ENCODE measurements around the gene HNF1B.
A peak's percentile ranks its signal among the peaks of the same experiment; 100 is the strongest.

HNF1B gene

DNA sequence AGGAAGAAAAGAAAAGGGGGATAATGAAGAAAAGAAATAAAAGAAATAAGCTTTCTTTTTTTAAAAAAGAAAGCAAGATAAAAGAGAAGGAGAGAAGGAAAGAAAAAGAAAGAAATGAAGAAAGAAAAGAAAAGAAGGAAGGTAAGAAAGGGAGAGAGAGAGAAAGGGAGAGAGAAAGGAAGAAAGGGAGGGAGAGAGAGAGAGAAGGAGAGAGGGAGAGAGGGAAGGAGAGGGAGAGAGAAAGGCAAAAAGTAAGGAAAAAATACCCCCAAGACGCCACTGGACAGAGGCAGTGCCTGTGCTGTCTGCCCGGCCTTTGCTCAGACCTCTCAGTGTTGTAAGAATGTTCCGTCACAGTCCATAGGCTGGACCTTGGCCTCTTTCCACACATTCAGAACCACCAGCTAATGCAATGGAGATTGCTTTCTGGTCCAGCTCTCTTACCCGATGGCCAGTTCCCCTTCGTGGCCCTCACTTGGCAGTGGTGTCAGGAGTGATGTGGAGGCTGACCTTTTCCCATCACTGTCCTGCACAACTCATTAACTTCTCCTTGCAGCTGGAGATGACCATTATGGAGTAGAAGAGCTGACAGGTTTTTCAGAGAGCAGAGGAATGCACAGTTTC is 14.3 kb upstream of the HNF1B start:
- no peak for DNase-seq

GRCh38 chr17:37756051-37756450 is 11.2 kb upstream of the HNF1B start:
- no peak for DNase-seq

GRCh38 chr17:37755455-37755854 is 10.6 kb upstream of the HNF1B start:
- DNase-seq = no peak

DNA sequence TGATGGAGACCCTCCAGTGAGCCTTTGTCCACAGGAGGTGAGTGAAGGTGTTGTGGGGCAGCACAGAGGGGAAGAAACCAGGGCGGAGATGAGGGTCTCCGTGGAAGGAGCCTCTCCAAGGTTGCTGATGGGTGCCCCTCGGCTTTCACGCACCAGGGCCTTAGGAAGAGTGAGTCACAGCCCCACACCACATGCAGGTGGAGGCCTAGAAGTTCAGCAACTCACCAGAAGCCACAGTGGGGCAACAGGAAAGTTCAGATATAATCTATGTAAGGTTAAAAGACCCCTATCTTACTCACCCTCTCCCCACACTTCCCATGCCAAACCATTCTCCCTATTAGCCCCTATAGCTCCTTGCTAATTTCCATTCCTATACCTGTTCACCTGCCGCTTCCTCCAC is 9.5 kb upstream of the HNF1B start:
- no peak for DNase-seq

DNA sequence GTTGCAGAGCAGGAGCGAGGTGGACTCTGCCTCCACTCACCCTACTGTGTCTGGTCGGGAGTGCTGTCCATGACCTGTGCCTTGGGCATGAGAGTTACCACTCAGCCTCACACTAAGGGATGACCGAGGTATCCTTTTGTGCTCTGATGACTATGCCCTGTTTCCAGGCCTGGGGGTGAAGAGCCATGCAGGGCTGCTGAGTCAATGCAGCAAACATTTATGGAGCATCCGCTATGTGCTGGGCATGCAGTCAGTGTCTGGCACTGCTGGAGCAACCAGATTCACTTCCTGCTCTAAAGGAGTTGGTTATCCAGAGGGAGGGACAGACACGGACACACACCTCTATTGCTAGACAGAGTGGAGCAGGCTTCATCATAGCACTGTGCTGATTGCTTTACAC is 7.6 kb upstream of the HNF1B start:
- no peak for DNase-seq

- DNase-seq = no peak
Measured at GRCh38 chr17:37750768-37751475, 6.1 kb upstream of the HNF1B start.

GRCh38 chr17:37750292-37750691 is 5.4 kb upstream of the HNF1B start:
- DNase-seq = no peak

DNA sequence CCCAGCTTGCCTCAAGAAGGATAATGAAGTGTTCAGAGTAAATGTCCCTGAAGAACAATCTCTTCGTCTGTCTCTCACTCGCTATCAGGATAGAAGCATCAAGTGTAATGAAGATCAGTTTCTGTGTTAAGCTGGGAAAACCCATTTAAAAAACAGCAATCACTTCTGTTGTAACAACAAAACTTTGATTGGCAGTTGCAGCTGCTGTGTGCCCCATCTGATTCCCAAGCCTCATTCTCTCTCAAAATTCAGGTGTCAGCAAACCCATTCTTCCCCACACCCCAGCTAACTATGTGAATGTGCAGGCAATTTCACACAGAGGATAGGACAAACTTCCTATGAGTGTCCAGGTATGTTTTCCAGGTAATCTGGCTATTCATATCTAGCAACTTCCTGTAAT is 2.4 kb upstream of the HNF1B start:
- DNase-seq = no peak

GRCh38 chr17:37746617-37747016 is 1.8 kb upstream of the HNF1B start:
- no peak for DNase-seq

- no peak for DNase-seq
Measured at GRCh38 chr17:37745801-37746426, 1.1 kb upstream of the HNF1B start.

DNA sequence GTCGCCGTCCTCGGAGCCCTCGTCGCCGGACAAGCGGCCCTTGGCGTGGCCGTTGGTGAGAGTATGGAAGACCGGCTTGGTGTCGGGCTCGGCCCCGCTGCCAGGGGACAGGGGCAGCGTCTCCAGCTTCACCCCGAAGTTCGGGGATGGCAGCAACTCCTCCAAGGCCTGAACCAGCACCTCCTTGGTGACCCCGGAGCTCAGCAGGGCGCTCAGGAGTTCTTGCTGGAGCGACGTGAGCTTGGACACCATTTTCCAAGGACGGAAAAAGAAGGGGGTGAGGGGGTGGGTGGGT is 279 bp downstream of the HNF1B start:
- no peak for DNase-seq

GRCh38 chr17:37743875-37744632 is 805 bp downstream of the HNF1B start:
- peak; percentile 67 for DNase-seq

GRCh38 chr17:37743612-37743874 is 1.3 kb downstream of the HNF1B start:
- peak; percentile 74 for DNase-seq

- DNase-seq = peak; percentile 59
Measured at GRCh38 chr17:37742762-37743611, 1.9 kb downstream of the HNF1B start.

DNA sequence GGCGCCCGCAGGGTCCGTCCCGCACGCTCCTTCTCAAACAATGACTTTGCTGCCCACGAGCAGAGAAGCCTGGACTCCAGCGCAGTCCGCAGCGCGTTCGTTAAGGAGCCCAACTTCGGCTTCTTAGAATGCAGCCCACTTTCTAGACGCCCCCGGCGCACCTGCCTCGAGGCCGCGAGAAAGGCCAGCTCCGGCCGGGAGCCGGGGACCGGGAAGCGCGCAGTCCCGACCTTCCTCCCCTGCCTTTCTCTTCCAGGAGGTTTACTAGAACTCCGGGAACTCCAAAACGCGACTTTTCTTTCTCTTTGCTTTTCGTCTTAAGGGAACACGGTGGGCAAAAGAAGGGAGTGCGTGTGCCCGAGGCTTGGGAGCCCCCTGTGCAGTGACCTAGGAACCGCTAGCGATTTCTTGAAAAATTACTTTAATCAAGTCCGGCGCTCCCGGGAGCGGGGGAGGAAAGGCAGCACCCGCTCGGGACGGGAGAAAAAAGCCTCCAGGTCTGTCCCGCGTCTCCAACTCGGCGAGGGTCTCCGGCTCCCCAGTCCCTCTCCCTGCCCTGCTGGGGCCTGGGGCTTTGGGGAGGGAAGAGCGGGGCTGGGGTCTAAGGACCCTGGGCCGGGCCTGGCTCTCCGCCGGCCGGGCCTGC is 2.6 kb downstream of the HNF1B start:
- DNase-seq = peak; percentile 82

DNA sequence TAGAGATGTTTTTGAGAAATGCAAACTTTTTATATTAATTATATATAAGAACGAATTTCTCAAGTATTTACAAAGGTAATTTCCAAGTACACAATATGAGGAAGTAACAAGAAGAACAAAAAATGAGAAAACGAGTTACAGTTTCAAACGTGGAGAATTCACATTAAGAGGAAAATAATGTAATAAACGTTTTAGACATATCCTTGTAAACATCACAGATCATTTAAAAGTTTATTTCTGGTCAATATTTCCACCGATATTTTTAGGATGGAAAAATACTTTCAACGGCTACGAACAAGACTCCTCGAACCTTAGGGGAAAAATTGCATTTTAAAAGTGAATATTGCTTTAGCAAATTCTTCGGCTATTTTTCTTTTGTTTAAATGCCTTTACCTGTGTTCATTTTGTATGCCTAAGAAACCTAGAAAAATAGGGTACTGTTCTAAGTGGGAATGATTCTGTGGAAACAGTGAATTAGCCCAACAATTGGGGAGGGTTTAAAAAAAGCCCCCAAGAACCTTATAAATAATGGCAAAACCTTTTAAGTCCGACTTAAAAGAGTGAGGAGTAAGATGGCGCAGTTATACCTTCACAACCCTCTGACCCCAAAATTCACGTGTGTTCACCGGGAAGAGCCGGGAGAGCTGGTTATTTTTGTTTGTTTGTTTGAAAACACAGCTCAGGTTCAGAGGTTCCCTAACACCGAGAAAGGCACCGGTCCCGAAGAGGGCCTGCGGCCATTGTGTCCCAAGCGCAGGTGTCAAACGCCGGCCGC is 3.3 kb downstream of the HNF1B start:
- DNase-seq = peak; percentile 73

DNA sequence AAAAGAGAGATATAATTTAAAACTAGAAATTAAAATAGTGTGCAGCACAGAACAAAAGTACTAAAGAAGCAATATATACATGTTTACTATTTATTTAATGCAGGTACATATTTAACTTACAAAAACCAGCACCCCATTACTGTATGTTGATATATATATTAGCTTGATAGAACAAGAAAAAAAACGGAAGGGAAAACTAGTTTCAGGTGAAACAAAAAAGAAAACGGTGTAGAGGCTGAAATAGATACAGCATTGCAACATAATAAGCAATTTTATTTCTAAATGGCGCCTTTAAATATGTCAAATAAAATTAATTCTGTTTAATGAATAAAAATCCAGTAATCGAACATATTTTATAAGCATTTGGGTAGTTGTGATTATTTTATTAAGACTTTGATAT is 3.9 kb downstream of the HNF1B start:
- peak; percentile 50 for DNase-seq

DNA sequence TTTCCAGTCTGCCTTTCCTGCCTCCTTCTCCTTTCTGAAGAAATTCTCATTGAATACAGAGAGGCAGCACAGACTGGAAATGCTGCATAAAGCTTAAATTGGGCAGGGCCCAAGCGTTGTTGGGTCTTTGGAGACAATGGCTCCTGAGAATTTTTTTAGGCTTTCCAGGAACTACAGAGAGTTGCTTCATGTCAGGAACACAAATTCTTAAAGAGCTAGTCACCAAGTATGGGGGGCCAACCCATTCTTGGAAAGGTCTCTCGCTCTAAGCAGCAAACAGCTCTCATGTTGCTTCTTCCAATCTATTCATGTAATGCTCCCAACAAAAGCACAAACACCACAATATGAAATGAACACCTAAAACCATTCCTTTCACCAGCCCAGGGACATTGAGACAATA is 6.9 kb downstream of the HNF1B start:
- DNase-seq = no peak

DNA sequence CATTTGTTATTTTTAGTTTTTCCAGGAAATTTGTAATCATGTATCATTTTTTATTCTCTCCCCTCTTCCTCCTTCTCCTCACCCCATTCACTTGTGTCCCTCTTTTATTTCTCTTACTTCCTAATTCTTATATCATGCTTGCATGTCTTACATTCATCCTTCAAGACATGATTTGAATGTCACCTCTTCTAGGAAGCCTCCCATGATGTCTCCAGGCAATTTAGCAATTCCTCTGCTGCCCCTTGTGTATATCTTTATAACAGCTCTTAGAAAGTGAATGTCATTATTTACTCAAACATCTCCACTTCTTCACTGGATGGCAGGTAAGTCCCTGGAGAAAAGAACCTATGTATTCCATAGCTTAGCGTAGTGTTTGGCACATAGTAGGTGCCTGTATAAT is 7.8 kb downstream of the HNF1B start:
- DNase-seq = no peak

GRCh38 chr17:37736428-37736827 is 8.4 kb downstream of the HNF1B start:
- no peak for DNase-seq

- no peak for DNase-seq
Measured at GRCh38 chr17:37735165-37735564, 9.7 kb downstream of the HNF1B start.

GRCh38 chr17:37732316-37732715 is 12.5 kb downstream of the HNF1B start:
- no peak for DNase-seq
